Measurements from ENCODE around the gene ADGRB3. TPM values are rescaled to one million over a fixed set of nuclear protein-coding genes. Genes with fewer than 3 reads are reported as not detected.
"Not testable (repeated sequence)": the region's sequence is repeated elsewhere in the genome, so short reads cannot be mapped to it uniquely, and the experiment has no call there.

ADGRB3 gene
- polyA plus RNA-seq, 1 experiment = not detected

DNA sequence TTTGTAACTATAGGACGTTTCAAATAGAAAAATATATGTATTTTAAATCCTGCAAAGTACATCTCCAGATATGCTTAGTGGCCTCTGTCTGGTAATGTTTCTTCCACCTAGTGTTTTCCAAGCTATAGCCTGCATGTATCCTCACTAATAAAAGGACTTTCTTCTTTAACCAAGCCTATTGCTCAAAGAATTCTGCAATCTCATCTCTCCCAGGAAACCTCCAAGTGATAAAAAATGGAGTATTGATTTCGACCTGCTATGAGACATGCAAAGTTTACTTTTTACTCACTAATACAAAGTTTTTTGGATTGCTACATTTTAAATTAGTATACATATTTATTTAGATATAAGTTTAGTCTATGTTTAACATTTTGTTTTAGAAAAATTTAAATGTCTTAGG lies 23.3 kb downstream of the ADGRB3 start:
- no peaks in the 10 kb centered on the region for H3K27me3 ChIP-seq (ENCODE audit: control insufficient read depth, insufficient read depth, low read length)
- no peak overlapping the region for H3K4me3 ChIP-seq (ENCODE audit: low read depth, low read length)
- H3K27ac ChIP-seq (ENCODE audit: low read depth, low read length) = no peak overlapping the region
- no peak for DNase-seq (ENCODE audit: low read depth, low spot score)
- H3K9me3 ChIP-seq (ENCODE audit: control insufficient read depth, insufficient read depth, low read length) = no peaks in the 10 kb centered on the region
- TF ChIP-seq CTCF (IDR thresholded peaks at IDR 0.05; ENCODE audit: low read depth, low read length) = no peak
- ChIA-PET POLR2A (no interaction called here), CTCF (no interaction called here)

DNA sequence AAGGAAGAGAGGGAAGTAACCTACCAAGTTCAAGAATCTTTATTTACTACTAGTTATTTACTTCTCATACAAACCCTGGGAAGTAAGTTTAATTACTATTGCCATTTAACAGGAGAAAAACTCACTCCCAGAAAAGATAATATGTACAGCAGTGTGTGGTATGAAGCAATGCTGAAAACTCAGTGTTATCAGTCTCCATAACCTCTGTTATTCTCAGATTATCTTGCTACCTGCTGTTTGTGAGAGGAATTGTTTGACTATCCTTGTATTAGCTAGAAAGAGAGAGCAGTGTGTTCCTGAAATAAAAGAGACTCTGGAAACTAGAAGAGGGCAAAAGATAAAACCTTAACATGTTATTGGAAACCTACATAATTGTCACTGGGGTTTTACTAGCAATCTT lies 38.2 kb downstream of the ADGRB3 start:
- H3K27me3 ChIP-seq (ENCODE audit: control insufficient read depth, insufficient read depth, low read length) = no peaks in the 10 kb centered on the region
- POLR2A ChIA-PET = no interaction called here

DNA sequence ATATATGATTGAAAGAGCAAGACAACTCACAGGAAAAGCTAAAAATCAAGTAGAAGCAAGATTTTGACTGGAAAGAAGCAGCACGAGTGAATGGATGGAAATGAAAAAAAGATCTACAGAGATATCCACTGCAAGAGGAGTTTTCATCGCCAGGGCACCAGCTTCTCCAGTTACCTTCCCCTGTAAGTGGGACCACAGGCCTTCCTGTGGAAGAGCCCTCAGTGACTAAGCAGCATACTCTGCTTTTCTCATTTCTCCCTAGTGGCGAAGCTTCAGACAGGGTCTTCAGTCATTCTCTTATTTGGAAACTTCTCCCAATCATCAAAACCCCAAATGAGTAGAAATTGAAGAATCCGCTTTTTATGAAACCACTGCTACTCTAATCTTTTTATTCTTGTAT lies 40.5 kb downstream of the ADGRB3 start:
- TF ChIP-seq CTCF (IDR thresholded peaks at IDR 0.05; ENCODE audit: low read depth, low read length) = no peak
- POLR2A ChIA-PET = no interaction called here
- CTCF ChIA-PET = no interaction called here
- Histone ChIP-seq H3K4me3 (ENCODE audit: low read depth, low read length) (no peak overlapping the region), H3K27ac (ENCODE audit: low read depth, low read length) (no peak overlapping the region), H3K9me3 (ENCODE audit: control insufficient read depth, insufficient read depth, low read length) (no peaks in the 10 kb centered on the region), H3K27me3 (ENCODE audit: control insufficient read depth, insufficient read depth, low read length) (no peaks in the 10 kb centered on the region)
- DNase-seq (ENCODE audit: low read depth, low spot score) = no peak

More for the DNA sequence above, 38.2 kb downstream of the ADGRB3 start:
- no peak for DNase-seq (ENCODE audit: low read depth, low spot score)
- CTCF ChIA-PET = no interaction called here
- Histone ChIP-seq H3K9me3 (ENCODE audit: control insufficient read depth, insufficient read depth, low read length) (no peaks in the 10 kb centered on the region), H3K4me3 (ENCODE audit: low read depth, low read length) (no peak overlapping the region), H3K27ac (ENCODE audit: low read depth, low read length) (no peak overlapping the region)
- no peak for TF ChIP-seq CTCF (IDR thresholded peaks at IDR 0.05; ENCODE audit: low read depth, low read length)

GRCh38 chr6:68676094-68676493 lies 41.0 kb downstream of the ADGRB3 start:
- H3K27me3 ChIP-seq (ENCODE audit: control insufficient read depth, insufficient read depth, low read length); H3K4me3 ChIP-seq (ENCODE audit: low read depth, low read length); CTCF ChIA-PET; DNase-seq (ENCODE audit: low read depth, low spot score); POLR2A ChIA-PET; H3K9me3 ChIP-seq (ENCODE audit: control insufficient read depth, insufficient read depth, low read length); H3K27ac ChIP-seq (ENCODE audit: low read depth, low read length): not testable (repeated sequence)

GRCh38 chr6:68677058-68677457 lies 42.0 kb downstream of the ADGRB3 start:
- ChIA-PET CTCF (no interaction called here), POLR2A (no interaction called here)
- Histone ChIP-seq H3K27me3 (ENCODE audit: control insufficient read depth, insufficient read depth, low read length) (no peaks in the 10 kb centered on the region), H3K27ac (ENCODE audit: low read depth, low read length) (no peak overlapping the region), H3K9me3 (ENCODE audit: control insufficient read depth, insufficient read depth, low read length) (no peaks in the 10 kb centered on the region), H3K4me3 (ENCODE audit: low read depth, low read length) (no peak overlapping the region)
- TF ChIP-seq CTCF (IDR thresholded peaks at IDR 0.05; ENCODE audit: low read depth, low read length) = no peak
- DNase-seq (ENCODE audit: low read depth, low spot score) = no peak

DNA sequence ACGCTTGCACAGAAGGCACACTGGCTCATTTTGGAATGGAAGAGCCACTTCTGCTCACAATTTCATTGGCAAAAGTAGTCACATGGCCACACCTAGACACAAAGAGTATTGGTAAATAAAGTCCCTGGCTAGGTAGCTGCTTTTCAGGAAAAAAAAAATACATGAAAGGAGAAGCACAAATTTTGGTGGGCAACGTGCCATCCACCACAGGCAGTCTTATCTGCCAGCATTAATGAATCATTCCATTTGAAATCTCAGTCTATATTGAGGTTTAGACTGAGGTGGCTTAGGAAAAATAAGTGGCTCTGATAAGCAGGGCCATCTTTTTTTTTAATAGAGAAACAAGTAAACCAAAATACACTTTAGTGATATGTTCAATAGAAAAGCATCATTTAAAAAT lies 44.3 kb downstream of the ADGRB3 start:
- H3K27me3 ChIP-seq (ENCODE audit: control insufficient read depth, insufficient read depth, low read length) = no peaks in the 10 kb centered on the region
- ChIA-PET CTCF (no interaction called here), POLR2A (no interaction called here)
- no peak for TF ChIP-seq CTCF (IDR thresholded peaks at IDR 0.05; ENCODE audit: low read depth, low read length)
- DNase-seq (ENCODE audit: low read depth, low spot score) = no peak
- H3K27ac ChIP-seq (ENCODE audit: low read depth, low read length) = no peak overlapping the region
- H3K9me3 ChIP-seq (ENCODE audit: control insufficient read depth, insufficient read depth, low read length) = no peaks in the 10 kb centered on the region
- H3K4me3 ChIP-seq (ENCODE audit: low read depth, low read length) = no peak overlapping the region
